Measurements from ENCODE around the gene FUT9.
A peak's percentile ranks its signal among the peaks of the same experiment; 100 is the strongest.

FUT9 gene

GRCh38 chr6:96015518-96016333, at the start of gene FUT9:
TSS of gene FUT9 (plus strand) at chr6:96015974. CDS start at chr6:96203156, 187,182 bp downstream.
- no peak within 1 kb of the TSS for H3K9ac ChIP-seq (ENCODE audit: low read length)
- H3K4me3 ChIP-seq (ENCODE audit: low read length), result peak within 1 kb of the TSS; percentile 51
- H3K36me3 ChIP-seq (ENCODE audit: control insufficient read depth, insufficient read depth, low read length), result no peaks in the 10 kb centered on the region
- H3K4me1 ChIP-seq (ENCODE audit: control insufficient read depth, insufficient read depth, low read length), result no peaks in the 10 kb centered on the region
- peaks cover 4% of the 10 kb centered on the region for H3K27me3 ChIP-seq (ENCODE audit: control insufficient read depth, insufficient read depth, low read length)
- H3K27ac ChIP-seq (ENCODE audit: low read depth, low read length), result no peak within 1 kb of the TSS

GRCh38 chr6:95967594-95967993, 48.2 kb upstream of the FUT9 start:
- Histone ChIP-seq H3K4me1 (ENCODE audit: control insufficient read depth, insufficient read depth, low read length) (no peaks in the 10 kb centered on the region), H3K36me3 (ENCODE audit: control insufficient read depth, insufficient read depth, low read length) (no peaks in the 10 kb centered on the region), H3K9ac (ENCODE audit: low read length) (no peak overlapping the region), H3K27me3 (ENCODE audit: control insufficient read depth, insufficient read depth, low read length) (no peaks in the 10 kb centered on the region), H3K4me3 (ENCODE audit: low read length) (no peak overlapping the region), H3K27ac (ENCODE audit: low read depth, low read length) (no peak overlapping the region)

GRCh38 chr6:95973976-95974375, 41.8 kb upstream of the FUT9 start:
- Histone ChIP-seq H3K27ac (ENCODE audit: low read depth, low read length) (no peak overlapping the region), H3K9ac (ENCODE audit: low read length) (no peak overlapping the region), H3K36me3 (ENCODE audit: control insufficient read depth, insufficient read depth, low read length) (no peaks in the 10 kb centered on the region), H3K4me3 (ENCODE audit: low read length) (no peak overlapping the region), H3K4me1 (ENCODE audit: control insufficient read depth, insufficient read depth, low read length) (no peaks in the 10 kb centered on the region), H3K27me3 (ENCODE audit: control insufficient read depth, insufficient read depth, low read length) (no peaks in the 10 kb centered on the region)

GRCh38 chr6:95978230-95978629, 37.5 kb upstream of the FUT9 start:
- Histone ChIP-seq H3K4me1 (ENCODE audit: control insufficient read depth, insufficient read depth, low read length) (no peaks in the 10 kb centered on the region), H3K4me3 (ENCODE audit: low read length) (no peak overlapping the region), H3K27ac (ENCODE audit: low read depth, low read length) (no peak overlapping the region), H3K27me3 (ENCODE audit: control insufficient read depth, insufficient read depth, low read length) (no peaks in the 10 kb centered on the region), H3K36me3 (ENCODE audit: control insufficient read depth, insufficient read depth, low read length) (no peaks in the 10 kb centered on the region), H3K9ac (ENCODE audit: low read length) (no peak overlapping the region)

GRCh38 chr6:95991906-95992305, 23.9 kb upstream of the FUT9 start:
- no peaks in the 10 kb centered on the region for H3K27me3 ChIP-seq (ENCODE audit: control insufficient read depth, insufficient read depth, low read length)
- H3K4me1 ChIP-seq (ENCODE audit: control insufficient read depth, insufficient read depth, low read length), result no peaks in the 10 kb centered on the region
- no peak overlapping the region for H3K4me3 ChIP-seq (ENCODE audit: low read length)
- H3K36me3 ChIP-seq (ENCODE audit: control insufficient read depth, insufficient read depth, low read length), result no peaks in the 10 kb centered on the region
- H3K27ac ChIP-seq (ENCODE audit: low read depth, low read length), result no peak overlapping the region
- no peak overlapping the region for H3K9ac ChIP-seq (ENCODE audit: low read length)

GRCh38 chr6:95994151-95994550, 21.6 kb upstream of the FUT9 start:
- H3K4me1 ChIP-seq (ENCODE audit: control insufficient read depth, insufficient read depth, low read length), result no peaks in the 10 kb centered on the region
- no peak overlapping the region for H3K4me3 ChIP-seq (ENCODE audit: low read length)
- H3K36me3 ChIP-seq (ENCODE audit: control insufficient read depth, insufficient read depth, low read length), result no peaks in the 10 kb centered on the region
- no peaks in the 10 kb centered on the region for H3K27me3 ChIP-seq (ENCODE audit: control insufficient read depth, insufficient read depth, low read length)
- H3K9ac ChIP-seq (ENCODE audit: low read length), result no peak overlapping the region
- no peak overlapping the region for H3K27ac ChIP-seq (ENCODE audit: low read depth, low read length)

GRCh38 chr6:95998133-95998532, 17.6 kb upstream of the FUT9 start:
- Histone ChIP-seq H3K4me1 (ENCODE audit: control insufficient read depth, insufficient read depth, low read length) (no peaks in the 10 kb centered on the region), H3K36me3 (ENCODE audit: control insufficient read depth, insufficient read depth, low read length) (no peaks in the 10 kb centered on the region), H3K4me3 (ENCODE audit: low read length) (no peak overlapping the region), H3K27me3 (ENCODE audit: control insufficient read depth, insufficient read depth, low read length) (no peaks in the 10 kb centered on the region), H3K9ac (ENCODE audit: low read length) (no peak overlapping the region), H3K27ac (ENCODE audit: low read depth, low read length) (no peak overlapping the region)

- Histone ChIP-seq H3K27me3 (ENCODE audit: control insufficient read depth, insufficient read depth, low read length) (no peaks in the 10 kb centered on the region), H3K27ac (ENCODE audit: low read depth, low read length) (no peak overlapping the region), H3K36me3 (ENCODE audit: control insufficient read depth, insufficient read depth, low read length) (no peaks in the 10 kb centered on the region), H3K4me3 (ENCODE audit: low read length) (no peak overlapping the region), H3K4me1 (ENCODE audit: control insufficient read depth, insufficient read depth, low read length) (no peaks in the 10 kb centered on the region), H3K9ac (ENCODE audit: low read length) (no peak overlapping the region)
Observed at GRCh38 chr6:96001891-96002575, 13.7 kb upstream of the FUT9 start.

- no peak overlapping the region for H3K9ac ChIP-seq (ENCODE audit: low read length)
- H3K36me3 ChIP-seq (ENCODE audit: control insufficient read depth, insufficient read depth, low read length), result no peaks in the 10 kb centered on the region
- H3K4me3 ChIP-seq (ENCODE audit: low read length), result no peak overlapping the region
- H3K4me1 ChIP-seq (ENCODE audit: control insufficient read depth, insufficient read depth, low read length), result no peaks in the 10 kb centered on the region
- H3K27me3 ChIP-seq (ENCODE audit: control insufficient read depth, insufficient read depth, low read length), result no peaks in the 10 kb centered on the region
- no peak overlapping the region for H3K27ac ChIP-seq (ENCODE audit: low read depth, low read length)
Observed at GRCh38 chr6:96002576-96002910, 13.2 kb upstream of the FUT9 start.

- Histone ChIP-seq H3K4me3 (ENCODE audit: low read length) (no peak overlapping the region), H3K27me3 (ENCODE audit: control insufficient read depth, insufficient read depth, low read length) (no peaks in the 10 kb centered on the region), H3K27ac (ENCODE audit: low read depth, low read length) (no peak overlapping the region)
Observed at GRCh38 chr6:96002912-96003311, 12.9 kb upstream of the FUT9 start.

GRCh38 chr6:96007663-96008062, 8.1 kb upstream of the FUT9 start:
- H3K27me3 ChIP-seq (ENCODE audit: control insufficient read depth, insufficient read depth, low read length), result no peaks in the 10 kb centered on the region
- H3K27ac ChIP-seq (ENCODE audit: low read depth, low read length), result no peak overlapping the region
- H3K36me3 ChIP-seq (ENCODE audit: control insufficient read depth, insufficient read depth, low read length), result no peaks in the 10 kb centered on the region
- no peak overlapping the region for H3K4me3 ChIP-seq (ENCODE audit: low read length)
- H3K9ac ChIP-seq (ENCODE audit: low read length), result no peak overlapping the region
- no peaks in the 10 kb centered on the region for H3K4me1 ChIP-seq (ENCODE audit: control insufficient read depth, insufficient read depth, low read length)

More at GRCh38 chr6:96002912-96003311, 12.9 kb upstream of the FUT9 start:
- no peak overlapping the region for H3K9ac ChIP-seq (ENCODE audit: low read length)
- no peaks in the 10 kb centered on the region for H3K4me1 ChIP-seq (ENCODE audit: control insufficient read depth, insufficient read depth, low read length)
- H3K36me3 ChIP-seq (ENCODE audit: control insufficient read depth, insufficient read depth, low read length), result no peaks in the 10 kb centered on the region

- Histone ChIP-seq H3K4me1 (ENCODE audit: control insufficient read depth, insufficient read depth, low read length) (no peaks in the 10 kb centered on the region), H3K27ac (ENCODE audit: low read depth, low read length) (no peak overlapping the region), H3K9ac (ENCODE audit: low read length) (no peak overlapping the region), H3K4me3 (ENCODE audit: low read length) (no peak overlapping the region), H3K36me3 (ENCODE audit: control insufficient read depth, insufficient read depth, low read length) (no peaks in the 10 kb centered on the region), H3K27me3 (ENCODE audit: control insufficient read depth, insufficient read depth, low read length) (peaks cover 4% of the 10 kb centered on the region)
Observed at GRCh38 chr6:96013531-96013930, 2.2 kb upstream of the FUT9 start.
